WERI-Rb-1 (cell line): ENCODE data around the gene PRKAB2.

ENCODE experiments used
- DNase-seq: peaks from one replicate; pipeline ENCODE4 v3.0.0-alpha.2; 2020
- H3K27ac ChIP-seq: fragments of 250-450 bp; sonication (Bioruptor Pico); 2 replicates; pipeline ENCODE4 v1.5.1; 2020; ENCODE audit warnings: mild to moderate bottlenecking, moderate library complexity
- H3K27me3 ChIP-seq: fragments of 250-450 bp; sonication (Bioruptor Pico); 2 replicates; pipeline ENCODE4 v1.5.1; 2021; ENCODE audit warnings: mild to moderate bottlenecking, low read depth, moderate library complexity; ENCODE audit not compliant: insufficient read depth, severe bottlenecking
- H3K36me3 ChIP-seq: fragments of 250-450 bp; sonication (Bioruptor Pico); 2 replicates; pipeline ENCODE4 v1.5.1; 2020; ENCODE audit warnings: mild to moderate bottlenecking, moderate library complexity
- H3K4me3 ChIP-seq: 2 replicates; pipeline ENCODE4 v1.5.1; 2011; ENCODE audit warnings: low read depth, mild to moderate bottlenecking, control low read depth, low read length
- H3K9me3 ChIP-seq: fragments of 250-450 bp; sonication (Bioruptor Pico); 2 replicates; pipeline ENCODE4 v1.5.1; 2021; ENCODE audit warnings: mild to moderate bottlenecking, moderate library complexity; ENCODE audit not compliant: severe bottlenecking
- CTCF ChIP-seq: IDR thresholded peaks from 2 replicates; pipeline ENCODE4 v1.5.1; 2011; ENCODE audit warnings: low read depth, mild to moderate bottlenecking, control low read depth, inconsistent platforms, low read length

Gene PRKAB2

GRCh38 chr1:147209825-147210821, 37.9 kb upstream of the PRKAB2 start:
- Histone ChIP-seq H3K27ac (no peak overlapping the region), H3K36me3 (no peaks in the 10 kb centered on the region), H3K9me3 (peaks cover 4% of the 10 kb centered on the region), H3K4me3 (no peak overlapping the region), H3K27me3 (no peaks in the 10 kb centered on the region)
- DNase-seq = no peak
- no peak for TF ChIP-seq CTCF

- no peak for DNase-seq
- Histone ChIP-seq H3K27ac (no peak overlapping the region), H3K27me3 (no peaks in the 10 kb centered on the region), H3K36me3 (no peaks in the 10 kb centered on the region), H3K9me3 (peaks cover 4% of the 10 kb centered on the region), H3K4me3 (no peak overlapping the region)
- no peak for TF ChIP-seq CTCF
Measured at GRCh38 chr1:147208619-147209018, 36.3 kb upstream of the PRKAB2 start.

- H3K4me3 ChIP-seq = no peak overlapping the region
- H3K36me3 ChIP-seq = no peaks in the 10 kb centered on the region
- no peak for DNase-seq
- no peak overlapping the region for H3K27ac ChIP-seq
- no peak for TF ChIP-seq CTCF
- no peaks in the 10 kb centered on the region for H3K27me3 ChIP-seq
- peaks cover 4% of the 10 kb centered on the region for H3K9me3 ChIP-seq
Measured at GRCh38 chr1:147207192-147207591, 34.9 kb upstream of the PRKAB2 start.

- no peak for DNase-seq
- H3K27ac ChIP-seq = no peak overlapping the region
- TF ChIP-seq CTCF = no peak
- H3K27me3 ChIP-seq = peaks cover 4% of the 10 kb centered on the region
- H3K36me3 ChIP-seq = no peaks in the 10 kb centered on the region
- no peak overlapping the region for H3K4me3 ChIP-seq
- H3K9me3 ChIP-seq = peaks cover 4% of the 10 kb centered on the region
Measured at GRCh38 chr1:147204080-147204479, 31.8 kb upstream of the PRKAB2 start.

GRCh38 chr1:147202576-147202975, 30.3 kb upstream of the PRKAB2 start:
- Histone ChIP-seq H3K27ac (no peak overlapping the region), H3K27me3 (peaks cover 4% of the 10 kb centered on the region), H3K36me3 (no peaks in the 10 kb centered on the region), H3K9me3 (peaks cover 4% of the 10 kb centered on the region), H3K4me3 (no peak overlapping the region)
- no peak for DNase-seq
- no peak for TF ChIP-seq CTCF
